ENCODE data around the gene CCDC33. TPM values are rescaled to one million over a fixed set of nuclear protein-coding genes. Genes with fewer than 3 reads are reported as not detected.

The CCDC33 gene
- total RNA-seq, 1 experiment from 2014 or later: 0.77 TPM

- Histone ChIP-seq H3K9me3 (ENCODE audit: low read length) (no peaks in the 10 kb centered on the region), H3K79me2 (ENCODE audit: low read length) (no peaks in the 10 kb centered on the region), H4K20me1 (ENCODE audit: low read length) (no peaks in the 10 kb centered on the region), H3K36me3 (ENCODE audit: low read depth, low read length) (no peaks in the 10 kb centered on the region), H3F3A (ENCODE audit: low read length, unreplicated experiment) (no peaks in the 10 kb centered on the region), H3K4me3 (ENCODE audit: low read length) (no peak overlapping the region), H3K27me3 (ENCODE audit: low read length) (0 out of 2 replicates have a peak, but pooled peaks cover 3% of the 10 kb centered on the region), H3K27ac (ENCODE audit: low read length) (no peak overlapping the region), H3K9me2 (replicated peaks; ENCODE audit: low read length) (no peaks in the 10 kb centered on the region), H3K9ac (ENCODE audit: low read length) (no peak overlapping the region), H3K4me1 (ENCODE audit: insufficient read depth, low read length) (peaks cover under 1% of the 10 kb centered on the region), H3K4me2 (ENCODE audit: low read length) (no peak overlapping the region), H2AFZ (ENCODE audit: low read length) (no peak overlapping the region)
- ChIA-PET CTCF (interaction anchor here (0.6 kb wide), 1 partner anchor 94 kb away, joined by 3 read pairs; no protein-coding TSS in a partner anchor), POLR2A (ENCODE audit: unreplicated experiment) (no interaction called here)
- DNase-seq (no peak), ATAC-seq (no peak)
- intact Hi-C loops (cut with micrococcal nuclease): no loop called here
- BruUV-seq (replicated peaks): no TSS peak
- no peak for TF ChIP-seq EZH2 (IDR thresholded peaks at IDR 0.05; ENCODE audit: low read length, unreplicated experiment)
- no peak for TF ChIP-seq CTCF (conservative IDR thresholded peaks at IDR 0.05; ENCODE audit: low read depth, low read length)
- no peak for TF ChIP-seq EZH2phosphoT487 (IDR thresholded peaks at IDR 0.05; ENCODE audit: borderline replicate concordance, low read length)
These were observed 13.6 kb upstream of the CCDC33 start for GRCh38 chr15:74222240-74223119.

GRCh38 chr15:74225928-74226327 is 10.2 kb upstream of the CCDC33 start:
- no peak overlapping the region for H3K4me3 ChIP-seq (ENCODE audit: low read length)
- 0 out of 2 replicates have a peak, but pooled peaks cover 3% of the 10 kb centered on the region for H3K27me3 ChIP-seq (ENCODE audit: low read length)
- H3F3A ChIP-seq (ENCODE audit: low read length, unreplicated experiment): no peaks in the 10 kb centered on the region
- H3K4me1 ChIP-seq (ENCODE audit: insufficient read depth, low read length): no peaks in the 10 kb centered on the region
- H3K4me2 ChIP-seq (ENCODE audit: low read length): no peak overlapping the region
- CTCF ChIA-PET: no interaction called here
- TF ChIP-seq CTCF (conservative IDR thresholded peaks at IDR 0.05; ENCODE audit: low read depth, low read length) (no peak), EZH2 (IDR thresholded peaks at IDR 0.05; ENCODE audit: low read length, unreplicated experiment) (no peak), EZH2phosphoT487 (IDR thresholded peaks at IDR 0.05; ENCODE audit: borderline replicate concordance, low read length) (no peak)
- ATAC-seq (no peak), DNase-seq (no peak)
- BruUV-seq (replicated peaks): no TSS peak
- H3K79me2 ChIP-seq (ENCODE audit: low read length): no peaks in the 10 kb centered on the region
- intact Hi-C loops (cut with micrococcal nuclease): no loop called here
- H3K9ac ChIP-seq (ENCODE audit: low read length): no peak overlapping the region
- H3K27ac ChIP-seq (ENCODE audit: low read length): no peak overlapping the region
- no peaks in the 10 kb centered on the region for H3K9me3 ChIP-seq (ENCODE audit: low read length)
- H4K20me1 ChIP-seq (ENCODE audit: low read length): no peaks in the 10 kb centered on the region
- no peaks in the 10 kb centered on the region for H3K36me3 ChIP-seq (ENCODE audit: low read depth, low read length)
- POLR2A ChIA-PET (ENCODE audit: unreplicated experiment): no interaction called here
- no peaks in the 10 kb centered on the region for H3K9me2 ChIP-seq (replicated peaks; ENCODE audit: low read length)
- no peak overlapping the region for H2AFZ ChIP-seq (ENCODE audit: low read length)

All from PC-3 (cell line).